GM19455 (cell line): ENCODE measurements around the gene TBATA.

Source experiments
- ATAC-seq: cut with Tn5 transposase; IDR thresholded peaks from one replicate; pipeline ENCODE4 v1.9.1; 2021; ENCODE audit not compliant: unreplicated experiment

TBATA gene

GRCh38 chr10:70809011-70809611 lies 23.9 kb upstream of the TBATA start:
- no peak for ATAC-seq

GRCh38 chr10:70807556-70807955 lies 22.4 kb upstream of the TBATA start:
- no peak for ATAC-seq

- no peak for ATAC-seq
These were observed 21.7 kb upstream of the TBATA start for GRCh38 chr10:70806841-70807240.

GRCh38 chr10:70805619-70806215 lies 20.5 kb upstream of the TBATA start:
- ATAC-seq, result no peak

- no peak for ATAC-seq
These were observed 19.2 kb upstream of the TBATA start for GRCh38 chr10:70804421-70804808.

GRCh38 chr10:70803775-70804420 lies 18.7 kb upstream of the TBATA start:
- ATAC-seq, result no peak

GRCh38 chr10:70801854-70802253 lies 16.7 kb upstream of the TBATA start:
- no peak for ATAC-seq

- ATAC-seq, result no peak
These were observed 13.9 kb upstream of the TBATA start for GRCh38 chr10:70799124-70799523.

GRCh38 chr10:70797840-70798239 lies 12.7 kb upstream of the TBATA start:
- ATAC-seq, result no peak

GRCh38 chr10:70795613-70796012 lies 10.4 kb upstream of the TBATA start:
- ATAC-seq, result no peak

GRCh38 chr10:70791386-70792039 lies 6.3 kb upstream of the TBATA start:
- no peak for ATAC-seq

GRCh38 chr10:70786799-70787415 lies 1.7 kb upstream of the TBATA start:
- ATAC-seq, result no peak

- ATAC-seq, result no peak
These were observed 706 bp downstream of the TBATA start for GRCh38 chr10:70784471-70784870.

- no peak for ATAC-seq
These were observed 1.2 kb downstream of the TBATA start for GRCh38 chr10:70784016-70784415.

- no peak for ATAC-seq
These were observed 2.2 kb downstream of the TBATA start for GRCh38 chr10:70782746-70783680.

GRCh38 chr10:70782086-70782745 lies 3.0 kb downstream of the TBATA start:
- no peak for ATAC-seq

- ATAC-seq, result no peak
These were observed 3.6 kb downstream of the TBATA start for GRCh38 chr10:70781461-70782051.

GRCh38 chr10:70780772-70781171 lies 4.4 kb downstream of the TBATA start:
- no peak for ATAC-seq

GRCh38 chr10:70780370-70780760 lies 4.8 kb downstream of the TBATA start:
- ATAC-seq, result no peak
